ENCODE measurements around the gene CYFIP2. TPM values are rescaled to one million over a fixed set of nuclear protein-coding genes. Genes with fewer than 3 reads are reported as not detected.
A peak's percentile ranks its signal among the peaks of the same experiment; 100 is the strongest.

The CYFIP2 gene
- total RNA-seq, 6 experiments from 2014 or later: 7.1 to 20.0 (median 9.7) TPM

DNA sequence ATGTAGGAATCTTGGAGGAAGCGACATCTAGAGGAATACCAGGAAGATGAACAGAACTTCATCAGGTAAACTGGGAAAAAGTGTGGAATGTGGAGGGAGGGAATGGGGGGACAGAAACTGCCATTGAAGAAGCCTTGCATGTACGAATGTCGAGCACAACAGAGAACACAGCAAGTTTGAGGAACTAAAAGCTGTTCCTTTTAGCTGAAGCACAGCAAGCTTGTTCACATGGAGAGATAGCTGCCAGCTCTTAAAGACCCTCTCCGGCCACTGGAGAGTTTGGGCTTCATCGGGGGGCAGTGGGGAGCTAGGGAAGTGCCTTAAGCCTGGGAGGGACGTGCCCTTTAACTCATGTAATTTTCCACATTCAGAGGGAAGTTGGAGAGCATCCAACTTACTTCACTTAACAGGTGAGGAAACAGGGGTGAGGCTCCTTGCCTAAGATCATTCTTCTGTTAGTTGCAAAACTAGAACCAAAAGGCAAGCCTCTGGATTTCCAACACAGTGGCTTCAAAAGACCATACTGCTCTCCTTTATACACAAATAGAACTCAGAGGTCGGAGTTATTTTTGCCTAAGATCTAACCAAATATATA, 2.3 kb upstream of the CYFIP2 start:
- peaks cover 7% of the 10 kb centered on the region for H3K27me3 Mint-ChIP-seq (ENCODE audit: insufficient read depth)
- H3K4me3 Mint-ChIP-seq: no peak overlapping the region
- H3K9me3 Mint-ChIP-seq: no peaks in the 10 kb centered on the region
- TF ChIP-seq, protein P1, sequence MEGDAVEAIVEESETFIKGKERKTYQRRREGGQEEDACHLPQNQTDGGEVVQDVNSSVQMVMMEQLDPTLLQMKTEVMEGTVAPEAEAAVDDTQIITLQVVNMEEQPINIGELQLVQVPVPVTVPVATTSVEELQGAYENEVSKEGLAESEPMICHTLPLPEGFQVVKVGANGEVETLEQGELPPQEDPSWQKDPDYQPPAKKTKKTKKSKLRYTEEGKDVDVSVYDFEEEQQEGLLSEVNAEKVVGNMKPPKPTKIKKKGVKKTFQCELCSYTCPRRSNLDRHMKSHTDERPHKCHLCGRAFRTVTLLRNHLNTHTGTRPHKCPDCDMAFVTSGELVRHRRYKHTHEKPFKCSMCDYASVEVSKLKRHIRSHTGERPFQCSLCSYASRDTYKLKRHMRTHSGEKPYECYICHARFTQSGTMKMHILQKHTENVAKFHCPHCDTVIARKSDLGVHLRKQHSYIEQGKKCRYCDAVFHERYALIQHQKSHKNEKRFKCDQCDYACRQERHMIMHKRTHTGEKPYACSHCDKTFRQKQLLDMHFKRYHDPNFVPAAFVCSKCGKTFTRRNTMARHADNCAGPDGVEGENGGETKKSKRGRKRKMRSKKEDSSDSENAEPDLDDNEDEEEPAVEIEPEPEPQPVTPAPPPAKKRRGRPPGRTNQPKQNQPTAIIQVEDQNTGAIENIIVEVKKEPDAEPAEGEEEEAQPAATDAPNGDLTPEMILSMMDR (IDR thresholded peaks at IDR 0.05): no peak
- H3K36me3 Mint-ChIP-seq (ENCODE audit: low read depth): no peaks in the 10 kb centered on the region
- no peaks in the 10 kb centered on the region for H3K4me1 Mint-ChIP-seq (ENCODE audit: low read depth)
- DNase-seq: no peak
- no peak overlapping the region for H3K27ac Mint-ChIP-seq

DNA sequence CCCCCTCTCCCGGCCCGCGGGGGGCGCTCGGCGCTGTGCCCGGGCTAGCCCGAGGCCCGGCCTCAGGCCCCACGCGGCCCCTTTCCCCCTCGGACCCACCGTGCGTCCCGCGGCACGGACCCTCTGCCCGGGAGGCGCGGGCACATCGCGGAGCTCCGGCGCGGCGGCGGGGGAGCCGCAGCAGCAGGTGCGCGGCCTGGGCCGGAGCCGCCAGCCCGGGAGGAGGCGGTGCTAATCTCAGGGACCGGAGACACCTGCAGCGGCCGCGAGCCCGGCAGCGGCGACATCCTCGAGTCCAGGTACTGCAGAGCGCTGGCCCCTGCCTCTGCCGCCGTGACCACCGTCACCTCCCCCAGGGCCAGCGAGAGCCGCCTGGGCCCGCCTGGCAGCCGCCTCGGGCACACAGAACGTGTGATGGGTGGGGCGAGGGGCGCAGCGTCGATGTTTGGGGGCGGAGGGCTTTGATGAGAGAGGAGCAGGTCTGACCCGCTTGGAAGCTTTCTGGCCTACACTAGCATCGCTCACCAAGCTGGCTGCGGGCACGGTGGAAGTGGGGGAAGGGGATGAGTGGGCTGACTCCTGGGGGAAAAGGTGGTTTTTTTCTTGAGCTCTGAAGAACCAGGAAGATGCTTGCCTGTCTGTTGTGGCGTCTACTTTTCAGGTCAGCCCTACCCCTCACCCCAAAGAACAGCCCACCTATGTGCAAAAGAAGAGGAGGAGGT, 524 bp downstream of the CYFIP2 start:
- no peaks in the 10 kb centered on the region for H3K36me3 Mint-ChIP-seq (ENCODE audit: low read depth)
- H3K4me3 Mint-ChIP-seq: peak overlapping the region; percentile 75
- H3K9me3 Mint-ChIP-seq: no peaks in the 10 kb centered on the region
- H3K27me3 Mint-ChIP-seq (ENCODE audit: insufficient read depth): peaks cover 10% of the 10 kb centered on the region
- no peaks in the 10 kb centered on the region for H3K4me1 Mint-ChIP-seq (ENCODE audit: low read depth)
- H3K27ac Mint-ChIP-seq: no peak overlapping the region
- DNase-seq: no peak
- TF ChIP-seq, protein P1 (IDR thresholded peaks at IDR 0.05): peak; percentile 30; the same call in 1 of the 2 replicates

DNA sequence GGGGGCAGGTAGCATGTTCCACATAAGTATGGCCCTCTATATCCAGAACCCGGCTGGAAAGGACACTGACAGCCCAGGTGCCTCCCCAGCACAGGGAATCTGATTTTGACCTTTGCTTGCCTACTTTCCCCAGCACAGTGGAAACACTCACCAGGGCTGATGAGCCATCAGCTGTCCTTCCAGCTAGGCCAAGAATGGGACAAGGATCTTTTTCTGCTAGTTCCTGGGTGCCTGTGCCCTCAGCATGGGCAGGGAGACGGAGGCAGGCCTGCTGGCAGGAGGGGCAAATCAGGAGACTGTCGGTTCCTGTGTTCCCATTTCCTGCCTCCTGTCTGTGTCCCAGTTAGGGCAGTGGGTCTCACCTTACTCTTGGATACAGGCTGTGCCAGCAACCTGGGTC, 1.1 kb downstream of the CYFIP2 start:
- Mint-ChIP-seq H3K27me3 (ENCODE audit: insufficient read depth) (peaks cover 11% of the 10 kb centered on the region), H3K4me1 (ENCODE audit: low read depth) (no peaks in the 10 kb centered on the region), H3K36me3 (ENCODE audit: low read depth) (no peaks in the 10 kb centered on the region), H3K4me3 (peak overlapping the region; percentile 75), H3K27ac (no peak overlapping the region), H3K9me3 (no peaks in the 10 kb centered on the region)
- DNase-seq: no peak
- TF ChIP-seq, protein P1 (IDR thresholded peaks at IDR 0.05): no peak

DNA sequence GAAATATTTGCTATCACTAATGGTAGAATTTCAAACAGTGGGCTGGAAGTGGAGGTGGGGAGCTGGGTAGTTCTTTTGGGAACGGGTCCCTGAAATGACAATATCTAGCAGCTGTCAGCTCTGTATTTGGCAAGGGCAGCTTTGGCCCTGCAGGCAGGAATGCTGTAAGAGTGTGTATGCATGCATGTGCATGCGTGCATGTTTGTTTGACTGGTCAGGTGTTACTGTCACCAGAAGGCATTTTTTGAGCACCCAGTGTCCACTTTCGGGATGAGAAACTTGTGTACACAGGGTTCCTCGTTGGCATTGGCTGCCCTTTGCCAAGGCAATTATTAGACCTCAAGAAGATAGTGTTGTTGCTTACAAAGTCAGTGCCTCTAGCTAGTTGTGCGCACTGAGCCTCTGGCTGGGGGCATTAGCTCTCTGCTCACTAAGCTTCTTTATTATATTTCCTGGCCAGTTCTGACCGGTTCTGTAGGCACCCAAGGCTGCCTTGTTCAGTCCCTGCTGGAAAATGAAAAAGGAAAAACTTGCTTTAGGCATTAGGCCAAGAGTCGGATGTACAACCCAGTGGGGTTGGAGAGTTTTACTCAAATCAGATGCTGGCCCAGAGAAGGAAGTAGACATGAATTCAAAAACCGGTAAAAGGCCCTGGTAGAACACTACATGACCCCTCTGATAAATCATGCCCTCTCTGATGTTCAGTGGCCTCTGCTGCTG, 2.0 kb downstream of the CYFIP2 start:
- Mint-ChIP-seq H3K9me3 (no peaks in the 10 kb centered on the region), H3K27me3 (ENCODE audit: insufficient read depth) (peaks cover 11% of the 10 kb centered on the region), H3K4me3 (no peak overlapping the region), H3K36me3 (ENCODE audit: low read depth) (no peaks in the 10 kb centered on the region), H3K27ac (no peak overlapping the region), H3K4me1 (ENCODE audit: low read depth) (no peaks in the 10 kb centered on the region)
- DNase-seq: no peak
- TF ChIP-seq, protein P1 (IDR thresholded peaks at IDR 0.05): peak; percentile 21; the same call in 1 of the 2 replicates

DNA sequence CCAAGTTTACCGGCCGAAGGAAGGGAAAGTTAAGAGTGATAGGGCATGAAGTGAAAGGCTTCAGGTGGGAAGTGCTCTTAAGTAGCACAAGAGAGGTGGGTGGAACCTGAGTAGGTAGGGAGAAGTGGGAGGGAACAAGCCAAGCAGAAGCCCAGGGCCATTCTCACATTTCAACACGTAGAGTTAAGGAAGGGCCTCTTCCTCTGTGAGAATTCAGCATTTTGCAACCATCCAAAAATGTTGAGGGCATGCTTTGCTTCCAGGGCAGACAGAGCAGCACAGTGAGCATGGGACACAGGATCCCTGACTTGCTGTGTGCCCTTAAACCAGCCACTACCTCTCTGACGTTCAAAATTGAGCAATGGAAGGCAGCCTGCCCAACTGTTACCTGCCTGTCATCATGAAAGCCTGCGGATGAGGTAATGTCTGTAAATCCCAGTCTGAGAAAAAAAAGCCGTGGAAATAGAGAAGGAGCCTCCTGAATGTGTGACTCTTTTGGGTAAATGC, 3.3 kb downstream of the CYFIP2 start:
- H3K27me3 Mint-ChIP-seq (ENCODE audit: insufficient read depth): peaks cover 4% of the 10 kb centered on the region; the same call in 1 of the 2 replicates
- no peaks in the 10 kb centered on the region for H3K9me3 Mint-ChIP-seq
- no peak overlapping the region for H3K27ac Mint-ChIP-seq
- no peaks in the 10 kb centered on the region for H3K36me3 Mint-ChIP-seq (ENCODE audit: low read depth)
- TF ChIP-seq, protein P1 (IDR thresholded peaks at IDR 0.05): no peak
- no peak for DNase-seq
- H3K4me3 Mint-ChIP-seq: no peak overlapping the region
- H3K4me1 Mint-ChIP-seq (ENCODE audit: low read depth): no peaks in the 10 kb centered on the region

Measured in HFFc6 (cell line).